GM12872 (cell line): Measurements from ENCODE around the gene PAK1.

Source experiments
- TF ChIP-seq, protein P1 (sequence below): IDR thresholded peaks from 3 replicates; pipeline ENCODE4 v1.5.1; 2011; ENCODE audit warnings: low read depth, mild to moderate bottlenecking, low read length, moderate library complexity; ENCODE audit not compliant: insufficient read depth

The PAK1 gene

DNA sequence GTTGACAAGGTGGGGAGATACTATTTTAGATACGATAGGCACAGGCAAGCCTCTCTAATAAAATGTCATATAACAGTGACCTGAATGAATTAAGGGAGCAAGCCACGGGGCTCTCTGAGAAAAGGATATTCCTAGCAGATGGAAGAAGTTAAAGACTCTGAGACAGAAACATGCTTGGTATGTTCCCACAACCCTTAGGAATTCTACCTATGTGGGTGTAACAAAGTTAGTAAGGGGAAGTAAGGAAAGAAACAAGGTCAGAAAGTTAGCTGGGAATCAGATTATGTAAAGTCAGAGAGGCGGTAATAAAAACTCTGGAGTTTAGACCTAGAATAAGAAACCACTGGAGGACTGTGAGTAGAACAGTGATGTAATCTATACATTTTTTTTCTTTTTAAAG is 112.7 kb downstream of the PAK1 start:
- TF ChIP-seq, protein P1, sequence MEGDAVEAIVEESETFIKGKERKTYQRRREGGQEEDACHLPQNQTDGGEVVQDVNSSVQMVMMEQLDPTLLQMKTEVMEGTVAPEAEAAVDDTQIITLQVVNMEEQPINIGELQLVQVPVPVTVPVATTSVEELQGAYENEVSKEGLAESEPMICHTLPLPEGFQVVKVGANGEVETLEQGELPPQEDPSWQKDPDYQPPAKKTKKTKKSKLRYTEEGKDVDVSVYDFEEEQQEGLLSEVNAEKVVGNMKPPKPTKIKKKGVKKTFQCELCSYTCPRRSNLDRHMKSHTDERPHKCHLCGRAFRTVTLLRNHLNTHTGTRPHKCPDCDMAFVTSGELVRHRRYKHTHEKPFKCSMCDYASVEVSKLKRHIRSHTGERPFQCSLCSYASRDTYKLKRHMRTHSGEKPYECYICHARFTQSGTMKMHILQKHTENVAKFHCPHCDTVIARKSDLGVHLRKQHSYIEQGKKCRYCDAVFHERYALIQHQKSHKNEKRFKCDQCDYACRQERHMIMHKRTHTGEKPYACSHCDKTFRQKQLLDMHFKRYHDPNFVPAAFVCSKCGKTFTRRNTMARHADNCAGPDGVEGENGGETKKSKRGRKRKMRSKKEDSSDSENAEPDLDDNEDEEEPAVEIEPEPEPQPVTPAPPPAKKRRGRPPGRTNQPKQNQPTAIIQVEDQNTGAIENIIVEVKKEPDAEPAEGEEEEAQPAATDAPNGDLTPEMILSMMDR = no peak

DNA sequence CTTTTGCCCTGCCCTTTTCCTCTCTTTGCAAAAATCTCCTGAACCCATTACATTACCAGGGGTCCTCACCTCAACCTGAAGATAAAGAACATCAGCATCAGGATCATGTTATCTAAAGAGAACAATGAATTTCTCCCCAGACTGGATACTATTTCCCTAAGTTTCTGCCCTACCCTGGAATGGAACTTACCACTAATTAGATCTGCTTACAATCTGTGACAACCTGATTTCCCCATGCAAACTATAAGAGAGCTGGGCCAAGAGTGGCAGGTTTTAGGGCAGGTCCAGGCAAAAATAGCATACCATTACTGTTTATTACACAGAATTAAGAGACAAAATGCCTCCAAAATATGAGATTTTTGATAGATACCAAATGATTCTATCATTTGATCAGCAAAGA is 114.4 kb downstream of the PAK1 start:
- TF ChIP-seq, protein P1 = no peak

DNA sequence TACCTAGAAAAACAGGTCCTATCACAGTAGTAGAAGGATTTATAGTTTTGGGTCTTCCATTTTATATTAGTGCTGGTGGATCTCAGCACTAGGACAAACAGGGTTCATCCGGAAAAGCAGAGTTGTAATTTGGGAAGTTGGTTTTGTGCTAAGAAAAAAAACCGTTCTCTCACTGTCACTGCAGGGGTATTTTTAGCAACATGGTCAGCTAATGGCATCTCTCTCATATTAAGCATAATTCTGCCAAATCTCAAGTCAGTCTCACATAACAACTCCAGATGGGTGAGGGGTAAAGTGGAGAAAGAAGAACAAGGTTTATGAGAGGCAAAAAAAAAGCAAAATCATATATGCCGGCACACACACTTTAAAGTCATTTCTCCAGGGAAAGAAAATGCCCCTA is 120.8 kb downstream of the PAK1 start:
- TF ChIP-seq, protein P1 = no peak

DNA sequence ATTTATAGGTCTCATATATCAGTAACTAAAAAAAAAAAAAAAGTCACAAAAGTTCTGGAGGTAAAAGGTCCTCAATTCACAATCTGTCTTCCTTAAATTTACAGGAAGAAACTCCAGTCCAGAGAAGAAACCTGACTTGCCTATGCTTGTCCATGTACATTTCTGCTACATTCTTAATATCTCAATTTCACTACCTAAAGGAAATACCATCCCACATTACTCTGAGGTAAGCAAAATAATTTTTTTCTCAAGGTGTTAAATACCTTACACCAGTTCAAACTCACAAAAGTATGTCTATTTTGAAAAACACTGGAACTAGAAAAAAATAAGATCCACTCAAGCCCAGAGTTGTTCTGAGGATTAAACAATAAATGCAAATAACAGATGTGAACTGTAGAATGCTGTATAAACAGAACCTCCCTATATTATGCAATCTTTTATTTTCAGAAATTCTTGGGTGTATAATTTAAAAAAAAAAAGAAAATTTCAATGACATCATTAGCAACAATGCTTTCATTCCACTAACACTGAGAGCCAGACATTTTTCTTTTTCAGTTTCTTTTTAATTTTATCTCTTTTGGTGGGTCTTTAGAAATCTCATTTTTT is 122.5 kb downstream of the PAK1 start:
- TF ChIP-seq, protein P1 = no peak

DNA sequence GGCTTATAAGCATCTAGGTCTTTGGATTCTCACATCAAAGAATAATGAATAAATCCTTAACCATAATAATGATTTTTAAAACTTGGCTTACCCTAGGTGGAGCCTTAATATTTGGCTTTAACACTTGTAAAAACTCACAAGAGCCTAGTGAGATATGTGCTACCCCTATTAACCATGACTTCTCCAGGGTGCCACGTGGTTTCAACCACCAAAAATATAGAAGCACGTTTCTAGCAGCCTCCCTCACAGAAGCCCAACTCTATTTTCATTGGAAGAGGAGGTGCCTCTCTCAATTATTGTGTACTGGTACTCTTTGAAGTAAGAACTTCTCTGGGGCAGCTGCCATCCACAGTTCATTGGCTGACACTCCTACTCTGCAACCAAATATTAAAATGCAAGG is 125.9 kb downstream of the PAK1 start:
- TF ChIP-seq, protein P1 = no peak

DNA sequence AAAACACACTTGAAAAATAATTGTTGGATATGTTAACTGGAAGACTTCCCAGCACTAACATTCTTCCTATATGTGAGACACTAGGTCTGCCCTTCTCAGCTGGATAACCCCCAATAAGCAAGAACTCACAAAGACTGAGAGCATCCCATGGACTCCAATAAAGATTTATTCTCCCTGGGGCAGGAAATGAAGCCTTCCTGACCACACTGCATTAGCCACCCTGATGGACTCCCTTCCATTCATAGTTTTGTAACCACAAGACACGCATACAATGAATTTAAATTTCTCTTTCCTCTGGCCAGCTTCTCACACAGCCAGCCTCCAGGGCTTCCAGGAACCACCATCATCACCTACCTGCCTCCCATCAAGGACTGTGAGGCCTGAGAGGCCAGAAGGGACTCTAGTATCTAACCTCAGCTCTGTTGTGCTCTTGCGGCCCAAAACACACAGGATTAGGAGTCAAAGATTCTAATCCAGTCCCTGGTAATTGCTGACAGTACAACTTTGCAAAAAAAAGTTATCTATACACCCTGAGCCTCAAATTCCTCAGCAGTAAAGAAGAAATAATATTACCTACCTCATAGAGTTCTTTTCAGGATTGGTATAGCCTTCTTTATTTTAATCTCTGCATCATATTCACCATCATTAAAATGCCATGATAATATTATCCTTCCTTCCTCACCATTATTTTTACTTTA is 126.8 kb downstream of the PAK1 start:
- TF ChIP-seq, protein P1 = no peak

DNA sequence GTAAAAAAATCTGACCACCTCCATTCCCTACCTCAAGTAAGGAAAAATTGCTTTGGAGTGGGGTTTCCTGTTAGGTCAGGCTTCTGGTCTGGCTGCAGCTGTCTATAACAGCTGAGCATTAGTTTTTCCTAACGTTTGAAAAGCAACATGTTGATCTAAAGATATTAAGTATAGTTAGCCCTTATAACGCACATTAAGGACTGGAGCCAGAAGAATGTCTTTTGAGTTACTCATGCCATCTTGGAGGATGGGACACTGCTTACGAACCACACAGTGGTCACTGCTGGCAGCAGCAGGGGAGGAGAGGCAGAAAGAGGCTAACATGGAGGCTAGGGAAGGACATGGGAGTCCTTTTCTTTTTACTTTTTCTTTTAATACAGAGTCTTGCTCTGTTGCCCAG is 128.3 kb downstream of the PAK1 start:
- TF ChIP-seq, protein P1 = no peak
